SKM-1 treated with dmso at 0.1 percent for 144 hours (cell line): ENCODE results near the gene ACOT12.
"Not testable (repeated sequence)": the region's sequence is repeated elsewhere in the genome, so short reads cannot be mapped to it uniquely, and the experiment has no call there.

Experiments
- DNase-seq: peaks from one replicate; lab custom pipeline; 2025; ENCODE audit not compliant: unreplicated experiment; lab: John Stamatoyannopoulos, UW

Gene ACOT12

DNA sequence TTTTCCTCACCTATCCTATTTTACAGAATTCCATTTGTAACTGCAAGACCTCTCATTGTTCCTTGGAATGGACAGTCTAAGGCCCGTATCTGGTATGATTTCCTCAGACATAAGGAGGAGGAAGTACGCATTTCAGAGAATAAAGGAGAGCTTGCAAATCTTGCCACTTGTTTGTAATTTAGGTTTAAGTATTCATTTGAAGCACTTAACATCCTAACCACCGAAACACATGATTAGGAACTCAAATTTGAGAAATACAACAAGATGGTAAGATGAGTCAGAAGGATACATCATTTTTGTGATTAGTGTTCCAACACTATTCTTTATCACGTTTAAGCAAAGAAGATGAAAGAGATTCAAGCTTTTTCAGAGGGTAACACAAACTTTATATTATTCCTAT lies 96.4 kb downstream of the ACOT12 start:
- DNase-seq: no peak

DNA sequence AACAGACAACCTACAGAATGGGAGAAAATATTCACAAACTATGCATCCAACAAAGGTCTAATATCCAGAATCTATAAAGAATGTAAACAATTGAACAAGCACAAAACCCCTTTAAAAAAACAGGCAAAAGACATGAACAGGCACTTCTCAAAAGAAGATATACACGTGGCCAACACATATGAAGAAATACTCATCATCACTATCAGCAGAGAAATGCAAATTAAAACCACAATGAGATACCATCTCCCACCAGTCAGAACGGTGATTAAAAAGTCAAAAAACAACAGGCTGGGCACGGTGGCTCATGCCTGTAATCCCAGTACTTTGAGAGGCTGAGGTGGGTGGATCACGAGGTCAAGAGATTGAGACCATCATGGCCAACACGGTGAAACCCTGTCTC lies 99.9 kb downstream of the ACOT12 start:
- not testable (repeated sequence) for DNase-seq

DNA sequence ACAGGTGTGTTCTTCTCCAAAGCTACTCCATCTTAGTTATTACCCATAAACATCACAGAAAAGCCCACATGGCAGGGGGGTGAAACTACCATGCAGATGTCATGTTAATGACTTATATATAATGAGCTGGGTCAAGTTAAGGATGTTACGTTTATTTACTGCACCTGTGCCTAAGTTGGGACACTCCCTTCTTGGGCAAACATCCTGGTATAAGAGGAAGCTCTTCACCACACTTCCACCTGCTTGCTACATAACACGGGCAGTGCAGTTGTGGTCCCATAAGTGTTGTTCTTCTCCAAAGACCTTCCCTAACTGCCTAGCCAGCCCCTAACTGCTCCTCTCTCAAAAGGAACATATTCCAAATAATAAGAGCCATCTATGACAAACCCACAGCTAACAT lies 101.8 kb downstream of the ACOT12 start:
- DNase-seq: no peak

DNA sequence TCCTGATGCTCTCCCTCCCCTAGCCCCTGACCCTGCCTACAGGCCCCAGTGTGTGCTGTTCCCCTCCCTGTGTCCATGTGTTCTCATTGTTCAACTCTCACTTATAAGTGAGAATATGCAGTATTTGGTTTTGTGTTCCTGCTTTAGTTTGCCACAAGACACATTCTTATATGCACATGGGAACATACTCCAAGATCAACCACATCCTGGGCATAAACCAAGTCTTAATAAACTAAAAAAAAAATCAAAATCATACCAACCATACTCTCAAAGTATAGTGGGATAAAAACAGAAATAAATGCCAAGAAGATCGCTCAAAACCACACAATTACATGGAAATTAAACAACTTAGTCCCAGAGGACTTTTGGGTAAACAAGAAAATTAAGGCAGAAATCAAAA lies 103.8 kb downstream of the ACOT12 start:
- no peak for DNase-seq

DNA sequence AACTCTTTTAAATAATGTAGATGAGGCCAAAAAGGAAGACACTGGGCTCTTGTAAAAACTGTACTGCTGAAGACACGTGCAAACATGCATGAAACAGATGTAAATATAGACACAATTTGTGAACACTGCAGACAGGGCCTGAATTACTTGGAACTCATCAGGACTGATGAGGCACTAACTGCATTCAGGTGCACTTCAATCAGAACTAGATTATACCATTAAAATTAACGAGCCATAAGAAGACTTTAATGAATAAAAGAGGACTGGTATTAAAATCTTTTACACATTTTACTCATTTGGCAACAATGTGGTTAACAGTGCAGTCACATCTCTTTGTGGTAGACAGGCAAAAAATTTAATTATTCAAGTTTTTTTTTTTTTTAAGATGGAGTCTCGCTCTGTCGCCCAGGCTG lies 105.9 kb downstream of the ACOT12 start:
- DNase-seq: no peak

DNA sequence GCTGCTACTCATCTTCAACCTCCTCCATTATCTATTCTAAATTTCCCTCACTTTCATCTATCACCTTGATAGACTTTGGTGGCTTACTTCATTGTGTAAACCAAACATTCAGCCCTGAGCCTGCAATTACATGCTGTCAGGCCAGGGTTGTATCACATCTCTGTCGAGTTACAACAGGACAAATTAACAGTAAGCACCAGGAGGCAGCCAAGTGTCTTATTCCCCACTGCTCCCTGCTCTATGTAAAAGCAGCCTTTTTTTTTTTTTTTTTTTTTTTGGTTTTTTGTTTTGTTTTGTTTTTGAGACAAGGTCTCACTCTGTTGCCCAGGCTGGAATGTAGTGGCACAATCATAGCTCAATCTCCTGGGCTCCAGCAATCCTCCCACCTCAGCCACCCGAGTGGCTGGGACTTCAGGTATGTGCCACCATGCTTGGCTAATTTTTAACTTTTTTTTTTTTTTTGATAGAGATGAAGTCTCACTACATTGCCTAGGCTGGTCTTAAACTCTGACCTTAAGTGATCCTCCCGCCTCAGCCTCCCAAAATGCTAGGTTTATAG lies 107.8 kb downstream of the ACOT12 start:
- DNase-seq: no peak

DNA sequence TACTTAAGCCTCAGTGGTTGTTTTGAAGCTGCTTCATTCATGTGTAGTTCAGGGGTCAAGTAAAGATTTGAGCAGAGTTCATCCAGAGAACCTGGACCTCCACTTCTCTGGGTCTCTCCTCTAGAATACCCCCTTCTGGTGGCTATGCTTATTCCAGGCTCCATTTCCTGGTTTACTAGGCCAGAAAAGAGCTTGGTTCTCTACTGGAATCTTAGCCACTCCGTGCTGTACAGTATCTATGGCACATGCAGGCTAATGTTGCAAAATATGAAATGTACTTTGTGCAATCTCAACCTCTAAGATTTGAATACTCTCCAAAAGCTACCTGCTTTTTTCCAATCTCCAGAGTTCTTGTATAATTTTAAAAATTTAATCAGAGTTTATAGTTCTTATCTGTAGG lies 110.0 kb downstream of the ACOT12 start:
- no peak for DNase-seq
